Prostate gland (tissue), 2 donors: ENCODE measurements around the gene HTRA2.

Source experiments
- CTCF ChIP-seq, 4 experiments: fragments of 200-600 bp in 2 of 4; fragments of 450-650 bp in 2 of 4; sonication (generic) in 2 of 4; IDR thresholded peaks; 1 replicate in 3 of 4; 2 replicates in 1 of 4; pipeline ENCODE4 v1.5.1; 2016 to 2019; ENCODE audit warnings: antibody characterized with exemption in 4 of 4, mild to moderate bottlenecking in 2 of 4, moderate library complexity in 2 of 4
- POLR2A ChIP-seq: fragments of 450-650 bp; IDR thresholded peaks from one replicate; pipeline ENCODE4 v1.6.1; 2016; ENCODE audit warnings: antibody characterized with exemption, mild to moderate bottlenecking
- POLR2AphosphoS5 ChIP-seq: sonication (generic); formaldehyde crosslinking; IDR thresholded peaks from one replicate; pipeline ENCODE4 v1.6.1; 2017; ENCODE audit warnings: antibody characterized with exemption

GRCh38 chr2:74501335-74502071 is 28.2 kb upstream of the HTRA2 start:
- TF ChIP-seq CTCF (IDR thresholded peaks at IDR 0.05) (no peak), POLR2AphosphoS5 (no peak), POLR2A (no peak)
